ENCODE measurements around the gene CDH13.

The CDH13 gene

GRCh38 chr16:83010776-83011720 lies 384.3 kb downstream of the CDH13 start:
- DNase-seq, result no peak

GRCh38 chr16:83011939-83012338 lies 385.2 kb downstream of the CDH13 start:
- no peak for DNase-seq

- no peak for DNase-seq
These were observed 386.3 kb downstream of the CDH13 start for GRCh38 chr16:83013071-83013470.

GRCh38 chr16:83019963-83020362 lies 393.2 kb downstream of the CDH13 start:
- DNase-seq, result no peak

GRCh38 chr16:83021045-83021444 lies 394.3 kb downstream of the CDH13 start:
- DNase-seq, result no peak

GRCh38 chr16:83021746-83022145 lies 395.0 kb downstream of the CDH13 start:
- DNase-seq, result no peak

GRCh38 chr16:83023011-83023410 lies 396.2 kb downstream of the CDH13 start:
- no peak for DNase-seq

- no peak for DNase-seq
These were observed 396.9 kb downstream of the CDH13 start for GRCh38 chr16:83023640-83024039.

- no peak for DNase-seq
These were observed 401.2 kb downstream of the CDH13 start for GRCh38 chr16:83027973-83028372.

- DNase-seq, result no peak
These were observed 402.7 kb downstream of the CDH13 start for GRCh38 chr16:83029467-83029866.

GRCh38 chr16:83031524-83031923 lies 404.8 kb downstream of the CDH13 start:
- DNase-seq, result no peak

- no peak for DNase-seq
These were observed 410.3 kb downstream of the CDH13 start for GRCh38 chr16:83037102-83037501.

- DNase-seq, result no peak
These were observed 411.1 kb downstream of the CDH13 start for GRCh38 chr16:83037884-83038283.

GRCh38 chr16:83040174-83040573 lies 413.4 kb downstream of the CDH13 start:
- DNase-seq, result no peak

GRCh38 chr16:83044589-83044988 lies 417.8 kb downstream of the CDH13 start:
- DNase-seq, result no peak

- no peak for DNase-seq
These were observed 419.0 kb downstream of the CDH13 start for GRCh38 chr16:83045790-83046189.

- no peak for DNase-seq
These were observed 419.9 kb downstream of the CDH13 start for GRCh38 chr16:83046664-83047063.

GRCh38 chr16:83051451-83051850 lies 424.7 kb downstream of the CDH13 start:
- DNase-seq, result no peak

- DNase-seq, result no peak
These were observed 427.5 kb downstream of the CDH13 start for GRCh38 chr16:83054283-83054682.

- DNase-seq, result no peak
These were observed 431.6 kb downstream of the CDH13 start for GRCh38 chr16:83058376-83058775.

- DNase-seq, result no peak
These were observed 432.5 kb downstream of the CDH13 start for GRCh38 chr16:83059237-83059636.

- DNase-seq, result no peak
These were observed 439.2 kb downstream of the CDH13 start for GRCh38 chr16:83066011-83066410.

GRCh38 chr16:83066881-83067280 lies 440.1 kb downstream of the CDH13 start:
- DNase-seq, result no peak

GRCh38 chr16:83068686-83069085 lies 441.9 kb downstream of the CDH13 start:
- DNase-seq, result no peak
